ENCODE results near the gene PTPN20.

GRCh38 chr10:47012214-47012613 lies 101.0 kb downstream of the PTPN20 start:
- TF ChIP-seq CTCF (IDR thresholded peaks at IDR 0.05), result no peak
- TF ChIP-seq POLR2A (IDR thresholded peaks at IDR 0.05), result no peak
- TF ChIP-seq POLR2AphosphoS5 (IDR thresholded peaks at IDR 0.05), result no peak
- no peak for TF ChIP-seq EP300 (IDR thresholded peaks at IDR 0.05)
